GM19240 (cell line): ENCODE results near the gene PHKG2.

Experiments used
- DNase-seq: peaks from one replicate; pipeline ENCODE4 v3.0.0; 2011; ENCODE audit warnings: low spot score; ENCODE audit not compliant: insufficient read length

PHKG2 gene

DNA sequence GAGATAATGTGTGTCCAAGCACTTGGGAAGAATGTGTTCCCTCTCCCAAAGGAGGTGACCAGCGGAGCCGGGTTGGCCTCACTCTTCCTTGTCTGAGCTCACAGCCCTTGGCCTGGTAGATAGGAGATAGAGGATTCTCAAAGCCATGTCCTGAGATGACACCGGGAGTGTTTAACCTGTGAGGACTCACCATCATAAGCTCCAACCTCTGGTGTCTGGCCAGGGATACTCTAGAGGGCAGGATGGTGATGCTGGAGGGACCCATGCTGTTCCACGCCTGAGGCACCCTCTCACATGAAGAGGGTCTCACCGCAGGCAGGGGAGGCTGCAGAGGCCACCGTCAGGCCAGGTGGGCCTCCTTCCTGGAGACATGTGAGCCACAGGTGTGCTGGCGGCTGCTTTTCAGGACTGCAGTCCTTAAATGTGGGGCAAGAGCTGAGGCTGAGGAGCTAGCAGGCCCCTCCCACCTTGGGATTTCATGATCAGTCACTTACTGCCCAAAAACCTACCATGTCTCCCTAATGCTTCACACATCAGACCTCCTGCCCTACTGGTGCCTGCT is 45.4 kb downstream of the PHKG2 start:
- no peak for DNase-seq

DNA sequence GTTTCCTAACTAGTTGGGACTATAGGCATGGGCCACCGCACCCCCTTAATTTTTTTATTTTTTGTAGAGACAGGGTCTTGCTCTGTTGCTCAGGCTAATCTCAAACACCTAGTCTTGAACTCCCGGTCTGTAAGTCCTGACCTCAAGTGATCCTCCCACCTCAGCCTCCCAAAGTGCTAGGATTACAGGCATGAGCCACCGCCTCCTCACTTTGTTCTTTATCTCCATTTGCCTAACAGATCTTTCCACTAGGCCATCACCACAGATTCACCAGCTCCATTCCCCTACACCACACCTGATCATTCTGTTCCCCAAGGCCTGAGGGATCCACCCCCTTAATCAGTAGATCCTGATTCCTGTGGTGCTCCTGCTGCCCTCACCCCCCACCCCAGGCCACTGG is 46.4 kb downstream of the PHKG2 start:
- DNase-seq, result no peak

- no peak for DNase-seq
These were observed 49.6 kb downstream of the PHKG2 start for GRCh38 chr16:30797670-30798309.
